Upper lobe of left lung (tissue), 4 donors: ENCODE measurements around the gene CABLES2.

Experiments
- CTCF ChIP-seq, 6 experiments: fragments of 450-650 bp in 4 of 6; fragments of 200-600 bp in 2 of 6; sonication (generic) in 2 of 6; IDR thresholded peaks; one replicate each; pipeline ENCODE4 v1.5.1; 2016 to 2019; ENCODE audit warnings: antibody characterized with exemption in 6 of 6
- EP300 ChIP-seq, 4 donors: sonication (generic); formaldehyde crosslinking; IDR thresholded peaks; one replicate each; pipeline ENCODE4 v1.5.1; 2017; ENCODE audit warnings: antibody characterized with exemption in 4 of 4, control low read depth in 2 of 4
- POLR2A ChIP-seq, 4 donors: fragments of 450-650 bp; IDR thresholded peaks; one replicate each; pipeline ENCODE4 v1.5.1; 2016 to 2017; ENCODE audit warnings: antibody characterized with exemption in 4 of 4, mild to moderate bottlenecking in 2 of 4
- POLR2AphosphoS5 ChIP-seq, 2 donors: sonication (generic); formaldehyde crosslinking; IDR thresholded peaks; one replicate each; pipeline ENCODE4 v1.5.1; 2017; ENCODE audit warnings: antibody characterized with exemption in 2 of 2

GRCh38 chr20:62404112-62404665 lies 2.9 kb downstream of the CABLES2 start:
- TF ChIP-seq CTCF (IDR thresholded peaks at IDR 0.05) (no peak), POLR2A (IDR thresholded peaks at IDR 0.05) (no peak), EP300 (IDR thresholded peaks at IDR 0.05) (no peak), POLR2AphosphoS5 (IDR thresholded peaks at IDR 0.05) (no peak)
